Neural progenitor cell (in vitro differentiated cells): ENCODE results near the gene FBLN7.

Source experiments
- EZH2 ChIP-seq: fragments of 200-600 bp; sonication (generic); IDR thresholded peaks from 2 replicates; pipeline ENCODE4 v1.6.1; 2017; ENCODE audit warnings: antibody characterized with exemption, mild to moderate bottlenecking, moderate library complexity
- TF ChIP-seq, protein P1 (sequence below): fragments of 200-600 bp; sonication (generic); IDR thresholded peaks from 2 replicates; pipeline ENCODE4 v1.5.1; 2017; ENCODE audit warnings: antibody characterized with exemption, mild to moderate bottlenecking

DNA sequence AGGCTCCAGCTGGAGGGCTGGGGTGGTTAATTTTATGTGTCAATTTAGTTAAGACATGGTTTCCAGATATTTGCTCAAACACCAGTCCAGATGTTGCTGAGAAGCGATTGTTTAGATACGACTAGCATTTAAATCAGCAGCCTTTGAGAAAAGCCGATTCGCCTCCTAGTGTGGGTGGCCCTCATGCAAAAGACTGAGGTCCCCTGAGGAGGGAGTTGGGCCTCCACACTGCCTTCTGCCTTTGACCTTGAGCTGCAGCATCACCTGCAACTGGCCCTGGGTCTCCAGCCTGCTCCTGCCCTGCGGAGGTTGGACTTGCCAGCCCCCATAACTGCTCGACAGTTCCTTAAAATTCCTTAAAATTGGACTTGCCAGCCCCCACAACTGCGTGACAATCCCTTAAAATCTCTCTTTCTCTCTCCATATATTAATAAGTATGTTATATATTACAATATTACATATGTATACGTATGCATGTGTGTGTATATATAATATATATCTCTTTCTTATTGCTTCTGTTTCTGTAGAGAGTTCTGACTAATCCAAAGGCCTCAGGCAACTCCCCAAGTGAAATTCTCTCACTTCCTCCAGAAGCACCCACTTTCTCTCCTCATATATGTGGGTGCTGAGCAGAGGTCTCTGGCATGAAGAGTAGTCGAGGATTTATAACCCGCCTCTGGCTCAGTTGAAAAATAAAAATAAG is 14.4 kb downstream of the FBLN7 start:
- TF ChIP-seq, protein P1, sequence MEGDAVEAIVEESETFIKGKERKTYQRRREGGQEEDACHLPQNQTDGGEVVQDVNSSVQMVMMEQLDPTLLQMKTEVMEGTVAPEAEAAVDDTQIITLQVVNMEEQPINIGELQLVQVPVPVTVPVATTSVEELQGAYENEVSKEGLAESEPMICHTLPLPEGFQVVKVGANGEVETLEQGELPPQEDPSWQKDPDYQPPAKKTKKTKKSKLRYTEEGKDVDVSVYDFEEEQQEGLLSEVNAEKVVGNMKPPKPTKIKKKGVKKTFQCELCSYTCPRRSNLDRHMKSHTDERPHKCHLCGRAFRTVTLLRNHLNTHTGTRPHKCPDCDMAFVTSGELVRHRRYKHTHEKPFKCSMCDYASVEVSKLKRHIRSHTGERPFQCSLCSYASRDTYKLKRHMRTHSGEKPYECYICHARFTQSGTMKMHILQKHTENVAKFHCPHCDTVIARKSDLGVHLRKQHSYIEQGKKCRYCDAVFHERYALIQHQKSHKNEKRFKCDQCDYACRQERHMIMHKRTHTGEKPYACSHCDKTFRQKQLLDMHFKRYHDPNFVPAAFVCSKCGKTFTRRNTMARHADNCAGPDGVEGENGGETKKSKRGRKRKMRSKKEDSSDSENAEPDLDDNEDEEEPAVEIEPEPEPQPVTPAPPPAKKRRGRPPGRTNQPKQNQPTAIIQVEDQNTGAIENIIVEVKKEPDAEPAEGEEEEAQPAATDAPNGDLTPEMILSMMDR: no peak
- no peak for TF ChIP-seq EZH2
